WTC11 (cell line): Measurements from ENCODE around the gene PAN3. TPM values are rescaled to one million over a fixed set of nuclear protein-coding genes. Genes with fewer than 3 reads are reported as not detected.

Experiments
- ATAC-seq: fragments of 200-7000 bp; cut with Tn5 transposase; 2 replicates; pipeline ENCODE4 v1.10.0; 2021; ENCODE audit warnings: mild to moderate bottlenecking, moderate library complexity
- CTCF ChIA-PET: fragments of 300-600 bp; sonication (Branson Sonifier 250); formaldehyde crosslinking; loops from one replicate; lab custom pipeline; 2021; ENCODE audit warnings: antibody characterized with exemption; lab: Charles Lee
- POLR2A ChIA-PET: fragments of 350-600 bp; sonication (Branson Sonifier 250); formaldehyde crosslinking; loops from one replicate; lab custom pipeline; 2021; ENCODE audit warnings: antibody characterized with exemption; lab: Charles Lee
- DNase-seq: peaks from one replicate; pipeline ENCODE4 v3.0.0; 2021; ENCODE audit warnings: low spot score
- H3K27ac Mint-ChIP-seq: 2 replicates; pipeline ENCODE4 v1.8.0; 2021; ENCODE audit warnings: mixed read lengths
- H3K27me3 Mint-ChIP-seq: 2 replicates; pipeline ENCODE4 v1.8.0; 2021; ENCODE audit warnings: low read depth, mild to moderate bottlenecking, moderate library complexity, mixed read lengths
- H3K36me3 Mint-ChIP-seq: 2 replicates; pipeline ENCODE4 v1.8.0; 2021; ENCODE audit warnings: mixed read lengths
- H3K4me1 Mint-ChIP-seq: 2 replicates; pipeline ENCODE4 v1.8.0; 2022; ENCODE audit warnings: mixed read lengths
- H3K4me3 Mint-ChIP-seq: 2 replicates; pipeline ENCODE4 v1.8.0; 2021; ENCODE audit warnings: mild to moderate bottlenecking, moderate library complexity, mixed read lengths
- H3K9me3 Mint-ChIP-seq: 2 replicates; pipeline ENCODE4 v1.8.0; 2021; ENCODE audit warnings: mixed read lengths
- AR ChIP-seq: fragments of 250-450 bp; sonication (Bioruptor Pico); IDR thresholded peaks from 2 replicates; pipeline ENCODE4 v1.9.0; 2021; ENCODE audit warnings: mild to moderate bottlenecking
- ESRRA ChIP-seq: sonication (generic); formaldehyde crosslinking; IDR thresholded peaks from 2 replicates; pipeline ENCODE4 v1.8.1; 2022; ENCODE audit warnings: mild to moderate bottlenecking, missing genetic modification reagents, borderline replicate concordance
- HMGA2 ChIP-seq: fragments of 250-450 bp; sonication (Bioruptor Pico); IDR thresholded peaks from 2 replicates; pipeline ENCODE4 v1.4.0; 2021; ENCODE audit warnings: mild to moderate bottlenecking, moderate library complexity
- MXD4 ChIP-seq: fragments of 250-450 bp; sonication (Bioruptor Pico); IDR thresholded peaks from 2 replicates; pipeline ENCODE4 v1.8.0; 2021; ENCODE audit warnings: mild to moderate bottlenecking, moderate library complexity, borderline replicate concordance
- MYBL2 ChIP-seq: sonication (generic); formaldehyde crosslinking; IDR thresholded peaks from 2 replicates; pipeline ENCODE4 v1.8.1; 2023; ENCODE audit warnings: mild to moderate bottlenecking, moderate library complexity, missing genetic modification reagents
- PREB ChIP-seq: sonication (generic); formaldehyde crosslinking; IDR thresholded peaks from 2 replicates; pipeline ENCODE4 v1.8.1; 2022; ENCODE audit warnings: mild to moderate bottlenecking, missing genetic modification reagents, moderate library complexity, borderline replicate concordance
- total RNA-seq: library from RNA; stranded (reverse); gene quantifications from 3 replicates; pipeline ENCODE4 v1.2.3, GENCODE V29; 2021
- TF ChIP-seq, protein P1 (sequence below): sonication (generic); formaldehyde crosslinking; IDR thresholded peaks from 2 replicates; pipeline ENCODE4 v1.8.0; 2022; ENCODE audit warnings: missing genetic modification reagents
- TF ChIP-seq, protein P2 (sequence below): sonication (generic); formaldehyde crosslinking; IDR thresholded peaks from 2 replicates; pipeline ENCODE4 v1.8.1; 2022; ENCODE audit warnings: missing genetic modification reagents, borderline replicate concordance

The PAN3 gene
- total RNA-seq, 1 experiment from 2014 or later = 37.8 TPM

DNA sequence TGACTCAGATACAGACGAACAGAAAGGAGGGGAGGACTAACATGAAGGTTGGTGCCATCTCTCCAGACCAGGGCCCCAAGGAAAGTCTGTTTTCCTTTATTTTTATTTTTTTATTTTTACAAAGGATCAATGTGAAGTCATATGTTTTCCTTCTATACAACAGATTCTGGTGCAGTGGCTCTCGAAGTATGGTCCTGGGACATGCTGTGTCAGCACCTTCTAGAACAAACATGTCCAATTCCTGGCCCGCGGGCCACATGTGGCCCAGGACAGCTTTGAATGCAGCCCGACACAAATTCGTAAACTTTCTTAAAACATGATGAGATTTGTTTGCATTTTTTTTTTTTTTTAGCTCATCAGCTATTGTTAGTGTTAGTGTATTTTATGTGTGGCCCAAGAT lies 181.9 kb downstream of the PAN3 start:
- TF ChIP-seq PREB (CRISPR knock-in tag) = no peak
- TF ChIP-seq, protein P1, sequence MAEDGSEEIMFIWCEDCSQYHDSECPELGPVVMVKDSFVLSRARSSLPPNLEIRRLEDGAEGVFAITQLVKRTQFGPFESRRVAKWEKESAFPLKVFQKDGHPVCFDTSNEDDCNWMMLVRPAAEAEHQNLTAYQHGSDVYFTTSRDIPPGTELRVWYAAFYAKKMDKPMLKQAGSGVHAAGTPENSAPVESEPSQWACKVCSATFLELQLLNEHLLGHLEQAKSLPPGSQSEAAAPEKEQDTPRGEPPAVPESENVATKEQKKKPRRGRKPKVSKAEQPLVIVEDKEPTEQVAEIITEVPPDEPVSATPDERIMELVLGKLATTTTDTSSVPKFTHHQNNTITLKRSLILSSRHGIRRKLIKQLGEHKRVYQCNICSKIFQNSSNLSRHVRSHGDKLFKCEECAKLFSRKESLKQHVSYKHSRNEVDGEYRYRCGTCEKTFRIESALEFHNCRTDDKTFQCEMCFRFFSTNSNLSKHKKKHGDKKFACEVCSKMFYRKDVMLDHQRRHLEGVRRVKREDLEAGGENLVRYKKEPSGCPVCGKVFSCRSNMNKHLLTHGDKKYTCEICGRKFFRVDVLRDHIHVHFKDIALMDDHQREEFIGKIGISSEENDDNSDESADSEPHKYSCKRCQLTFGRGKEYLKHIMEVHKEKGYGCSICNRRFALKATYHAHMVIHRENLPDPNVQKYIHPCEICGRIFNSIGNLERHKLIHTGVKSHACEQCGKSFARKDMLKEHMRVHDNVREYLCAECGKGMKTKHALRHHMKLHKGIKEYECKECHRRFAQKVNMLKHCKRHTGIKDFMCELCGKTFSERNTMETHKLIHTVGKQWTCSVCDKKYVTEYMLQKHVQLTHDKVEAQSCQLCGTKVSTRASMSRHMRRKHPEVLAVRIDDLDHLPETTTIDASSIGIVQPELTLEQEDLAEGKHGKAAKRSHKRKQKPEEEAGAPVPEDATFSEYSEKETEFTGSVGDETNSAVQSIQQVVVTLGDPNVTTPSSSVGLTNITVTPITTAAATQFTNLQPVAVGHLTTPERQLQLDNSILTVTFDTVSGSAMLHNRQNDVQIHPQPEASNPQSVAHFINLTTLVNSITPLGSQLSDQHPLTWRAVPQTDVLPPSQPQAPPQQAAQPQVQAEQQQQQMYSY (CRISPR knock-in tag) = no peak
- no peak for TF ChIP-seq AR (CRISPR knock-in tag)
- POLR2A ChIA-PET = no interaction called here
- no peaks in the 10 kb centered on the region for H3K9me3 Mint-ChIP-seq

DNA sequence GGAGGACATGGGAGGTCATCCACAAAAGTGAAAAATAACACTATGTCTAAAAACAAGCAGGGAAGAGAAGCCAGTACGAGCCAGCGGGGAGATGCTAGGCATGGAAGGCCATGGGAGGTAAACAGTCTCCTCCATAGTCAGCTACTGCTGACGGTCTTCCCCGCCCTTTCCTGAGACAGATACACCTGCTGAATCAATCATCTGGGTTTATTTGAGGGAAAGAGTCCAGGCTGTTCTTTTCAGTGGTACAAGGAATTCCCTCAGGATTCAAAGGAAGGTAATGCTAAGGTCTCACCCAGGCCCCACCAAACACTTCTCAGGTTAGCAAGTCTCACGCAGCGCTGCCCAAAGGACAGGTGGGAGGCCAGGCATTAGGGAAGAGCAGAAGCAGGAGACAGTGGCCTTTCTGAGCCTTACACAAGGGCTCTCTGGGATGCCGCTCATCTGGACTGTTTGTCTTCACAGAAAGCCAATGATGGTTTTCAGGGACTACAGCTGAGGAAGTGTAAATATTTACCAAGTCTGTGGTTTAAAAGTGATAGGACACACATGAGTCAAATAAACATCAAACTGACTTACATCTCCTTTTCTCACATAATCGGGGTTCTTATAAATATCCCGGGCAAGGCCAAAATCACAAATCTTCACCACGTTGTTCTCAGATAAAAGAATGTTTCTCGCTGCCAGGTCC lies 182.7 kb downstream of the PAN3 start:
- TF ChIP-seq, protein P2, sequence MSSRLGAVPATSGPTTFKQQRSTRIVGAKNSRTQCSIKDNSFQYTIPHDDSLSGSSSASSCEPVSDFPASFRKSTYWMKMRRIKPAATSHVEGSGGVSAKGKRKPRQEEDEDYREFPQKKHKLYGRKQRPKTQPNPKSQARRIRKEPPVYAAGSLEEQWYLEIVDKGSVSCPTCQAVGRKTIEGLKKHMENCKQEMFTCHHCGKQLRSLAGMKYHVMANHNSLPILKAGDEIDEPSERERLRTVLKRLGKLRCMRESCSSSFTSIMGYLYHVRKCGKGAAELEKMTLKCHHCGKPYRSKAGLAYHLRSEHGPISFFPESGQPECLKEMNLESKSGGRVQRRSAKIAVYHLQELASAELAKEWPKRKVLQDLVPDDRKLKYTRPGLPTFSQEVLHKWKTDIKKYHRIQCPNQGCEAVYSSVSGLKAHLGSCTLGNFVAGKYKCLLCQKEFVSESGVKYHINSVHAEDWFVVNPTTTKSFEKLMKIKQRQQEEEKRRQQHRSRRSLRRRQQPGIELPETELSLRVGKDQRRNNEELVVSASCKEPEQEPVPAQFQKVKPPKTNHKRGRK (CRISPR knock-in tag) = no peak
- TF ChIP-seq ESRRA = no peak
- no peak for TF ChIP-seq MYBL2 (CRISPR knock-in tag)
- no peak for TF ChIP-seq MXD4 (CRISPR knock-in tag)
- ATAC-seq = no peak
- DNase-seq = no peak
- no peak overlapping the region for H3K27ac Mint-ChIP-seq
- peaks cover 37% of the 10 kb centered on the region for H3K36me3 Mint-ChIP-seq
- no peak overlapping the region for H3K4me3 Mint-ChIP-seq
- H3K9me3 Mint-ChIP-seq = no peaks in the 10 kb centered on the region
- no peaks in the 10 kb centered on the region for H3K27me3 Mint-ChIP-seq
- H3K4me1 Mint-ChIP-seq = peaks cover 11% of the 10 kb centered on the region; the same call in 1 of the 2 replicates
- ChIA-PET CTCF (no interaction called here), POLR2A (no interaction called here)

More for the DNA sequence above, 181.9 kb downstream of the PAN3 start:
- Mint-ChIP-seq H3K4me1 (peaks cover 9% of the 10 kb centered on the region; the same call in 1 of the 2 replicates), H3K27ac (no peak overlapping the region), H3K4me3 (no peak overlapping the region), H3K36me3 (peaks cover 38% of the 10 kb centered on the region), H3K27me3 (no peaks in the 10 kb centered on the region)
- ATAC-seq (no peak), DNase-seq (no peak)
- CTCF ChIA-PET = interaction anchor here (1.1 kb wide), 1 partner anchor 476 kb away, joined by 3 read pairs; no protein-coding TSS in a partner anchor

DNA sequence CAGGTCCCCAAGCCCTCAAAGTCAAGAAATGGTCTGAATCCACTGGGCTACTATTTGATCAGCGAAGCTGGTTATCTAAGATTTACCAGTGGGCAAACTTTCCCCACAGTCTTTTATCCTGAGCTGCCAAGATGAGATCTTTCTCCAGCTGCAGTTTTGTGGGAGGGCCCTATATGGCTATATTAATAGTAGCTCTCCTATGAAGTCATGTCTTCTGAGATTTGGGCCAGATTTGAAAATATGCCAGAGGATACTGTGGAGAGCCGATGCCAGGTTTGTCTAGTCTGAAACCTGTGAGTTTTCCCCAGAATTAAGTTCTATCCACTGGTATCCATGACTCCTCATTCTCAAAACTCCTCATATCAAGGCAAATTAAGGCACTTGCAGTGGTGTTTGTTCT lies 183.4 kb downstream of the PAN3 start:
- DNase-seq (no peak), ATAC-seq (no peak)
- Mint-ChIP-seq H3K27me3 (no peaks in the 10 kb centered on the region), H3K9me3 (no peaks in the 10 kb centered on the region), H3K4me3 (no peak overlapping the region), H3K36me3 (peaks cover 34% of the 10 kb centered on the region), H3K27ac (no peak overlapping the region), H3K4me1 (peaks cover 11% of the 10 kb centered on the region; the same call in 1 of the 2 replicates)
- CTCF ChIA-PET = no interaction called here
- POLR2A ChIA-PET = no interaction called here
- TF ChIP-seq HMGA2 (CRISPR knock-in tag) = no peak
